ENCODE results near the gene POU2F1.
"Not testable (repeated sequence)": the region's sequence is repeated elsewhere in the genome, so short reads cannot be mapped to it uniquely, and the experiment has no call there.

Gene POU2F1

GRCh38 chr1:167205306-167206050 is 15.2 kb upstream of the POU2F1 start:
- DNase-seq, result not testable (repeated sequence)

GRCh38 chr1:167206166-167206835 is 14.4 kb upstream of the POU2F1 start:
- no peak for DNase-seq

GRCh38 chr1:167207940-167208623 is 12.6 kb upstream of the POU2F1 start:
- DNase-seq, result no peak

GRCh38 chr1:167208624-167208976 is 12.1 kb upstream of the POU2F1 start:
- DNase-seq, result no peak

- no peak for DNase-seq
Measured at GRCh38 chr1:167209044-167209443, 11.6 kb upstream of the POU2F1 start.

GRCh38 chr1:167210966-167211674 is 9.6 kb upstream of the POU2F1 start:
- no peak for DNase-seq

- DNase-seq, result no peak
Measured at GRCh38 chr1:167212025-167212424, 8.7 kb upstream of the POU2F1 start.

GRCh38 chr1:167216809-167217208 is 3.9 kb upstream of the POU2F1 start:
- DNase-seq, result no peak

- DNase-seq, result no peak
Measured at GRCh38 chr1:167219194-167219593, 1.5 kb upstream of the POU2F1 start.

GRCh38 chr1:167219646-167220536 is 795 bp upstream of the POU2F1 start:
- DNase-seq, result peak in 8 of 14 donors; percentile 30 to 94 (median 82)

GRCh38 chr1:167221126-167221737 is 546 bp downstream of the POU2F1 start:
- peak in 6 of 14 donors; percentile 31 to 70 (median 46) for DNase-seq

GRCh38 chr1:167221738-167222610 is 1.3 kb downstream of the POU2F1 start:
- DNase-seq, result peak in 13 of 14 donors; percentile 32 to 76 (median 56)

GRCh38 chr1:167223144-167224103 is 2.7 kb downstream of the POU2F1 start:
- peak in 1 of 14 donors; percentile 51 for DNase-seq

GRCh38 chr1:167224734-167225235 is 4.1 kb downstream of the POU2F1 start:
- not testable (repeated sequence) for DNase-seq

GRCh38 chr1:167225920-167226319 is 5.2 kb downstream of the POU2F1 start:
- no peak for DNase-seq

- no peak for DNase-seq
Measured at GRCh38 chr1:167227934-167228378, 7.3 kb downstream of the POU2F1 start.

- no peak for DNase-seq
Measured at GRCh38 chr1:167229719-167230385, 9.2 kb downstream of the POU2F1 start.

- no peak for DNase-seq
Measured at GRCh38 chr1:167230437-167230836, 9.8 kb downstream of the POU2F1 start.
